ENCODE data around the gene HNRNPUL1.

The HNRNPUL1 gene

GRCh38 chr19:41221514-41222205 lies 42.5 kb upstream of the HNRNPUL1 start:
- no peak overlapping the region for H3K4me3 ChIP-seq (ENCODE audit: low read depth, low read length)
- TF ChIP-seq CTCF (IDR thresholded peaks at IDR 0.05; ENCODE audit: control insufficient read depth, extremely low read depth, insufficient read depth): no peak
- DNase-seq (ENCODE audit: low read depth): no peak

- no peak for DNase-seq (ENCODE audit: low read depth)
- no peak for TF ChIP-seq CTCF (IDR thresholded peaks at IDR 0.05; ENCODE audit: control insufficient read depth, extremely low read depth, insufficient read depth)
- no peak overlapping the region for H3K4me3 ChIP-seq (ENCODE audit: low read depth, low read length)
Measured at GRCh38 chr19:41222240-41222639, 41.9 kb upstream of the HNRNPUL1 start.

GRCh38 chr19:41223431-41224234 lies 40.5 kb upstream of the HNRNPUL1 start:
- DNase-seq (ENCODE audit: low read depth): no peak
- TF ChIP-seq CTCF (IDR thresholded peaks at IDR 0.05; ENCODE audit: control insufficient read depth, extremely low read depth, insufficient read depth): no peak
- no peak overlapping the region for H3K4me3 ChIP-seq (ENCODE audit: low read depth, low read length)

GRCh38 chr19:41224632-41225031 lies 39.5 kb upstream of the HNRNPUL1 start:
- TF ChIP-seq CTCF (IDR thresholded peaks at IDR 0.05; ENCODE audit: control insufficient read depth, extremely low read depth, insufficient read depth): no peak
- DNase-seq (ENCODE audit: low read depth): no peak
- no peak overlapping the region for H3K4me3 ChIP-seq (ENCODE audit: low read depth, low read length)

- DNase-seq (ENCODE audit: low read depth): no peak
- H3K4me3 ChIP-seq (ENCODE audit: low read depth, low read length): no peak overlapping the region
- TF ChIP-seq CTCF (IDR thresholded peaks at IDR 0.05; ENCODE audit: control insufficient read depth, extremely low read depth, insufficient read depth): no peak
Measured at GRCh38 chr19:41225238-41226052, 38.7 kb upstream of the HNRNPUL1 start.

GRCh38 chr19:41226053-41226873 lies 37.9 kb upstream of the HNRNPUL1 start:
- no peak for TF ChIP-seq CTCF (IDR thresholded peaks at IDR 0.05; ENCODE audit: control insufficient read depth, extremely low read depth, insufficient read depth)
- no peak for DNase-seq (ENCODE audit: low read depth)
- H3K4me3 ChIP-seq (ENCODE audit: low read depth, low read length): no peak overlapping the region
